Measurements from ENCODE around the gene DMBT1.

DNA sequence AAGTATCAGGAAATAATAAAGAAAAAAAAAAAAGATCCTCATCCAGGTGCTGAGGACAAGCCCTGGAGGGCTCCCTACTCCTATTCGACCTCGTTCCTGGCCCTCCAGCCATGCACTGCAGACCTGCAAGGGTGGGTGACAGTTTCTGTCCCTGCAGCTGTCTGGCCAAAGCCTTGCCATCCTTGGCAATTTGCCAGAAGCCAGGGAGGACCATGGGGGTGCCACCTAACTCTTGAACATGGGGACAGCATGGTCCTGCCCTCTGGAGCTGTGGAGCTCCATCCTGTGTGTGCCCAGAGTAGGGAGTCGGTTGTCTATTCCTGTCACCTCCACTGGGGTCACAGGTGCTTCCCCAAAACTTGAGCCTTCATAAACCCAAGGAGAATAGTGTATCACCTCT is 27.8 kb downstream of the DMBT1 start:
- TF ChIP-seq YY1 (IDR thresholded peaks at IDR 0.05; ENCODE audit: insufficient read depth, insufficient read length) (no peak), ZNF274 (IDR thresholded peaks at IDR 0.05; ENCODE audit: low read depth, low read length) (no peak), SUZ12 (IDR thresholded peaks at IDR 0.05; ENCODE audit: extremely low read depth, insufficient read depth, insufficient read length) (no peak)
